Activated T-cell treated with anti-CD3 and anti-CD28 coated beads, Interleukin-2, amount 50 U/mL, for 72 hours (primary cell): ENCODE measurements around the gene KCNK15. TPM values are rescaled to one million over a fixed set of nuclear protein-coding genes. Genes with fewer than 3 reads are reported as not detected.

Experiments
- ATAC-seq, 2 donors: fragments of 150-1000 bp; cut with Tn5 transposase; replicated peaks in 1 of 2; 2 replicates each; pipeline ENCODE4 v1.10.0; 2021; ENCODE audit warnings: moderate library complexity in 2 of 2, mild to moderate bottlenecking in 1 of 2
- DNase-seq, 2 donors: peaks; one replicate each; pipeline ENCODE4 v3.0.0; 2021 to 2022; ENCODE audit warnings: mixed read lengths in 1 of 2
- H3K27ac Mint-ChIP-seq: one replicate; pipeline ENCODE4 v1.8.0; 2022; ENCODE audit warnings: mild to moderate bottlenecking, moderate library complexity, mixed read lengths
- H3K27me3 Mint-ChIP-seq: one replicate; pipeline ENCODE4 v1.8.0; 2022; ENCODE audit warnings: low read depth, mixed read lengths
- H3K36me3 Mint-ChIP-seq, 2 donors: one replicate each; pipeline ENCODE4 v1.8.0; 2022; ENCODE audit warnings: mixed read lengths in 2 of 2, mild to moderate bottlenecking in 1 of 2; ENCODE audit not compliant: insufficient read depth in 2 of 2
- H3K4me1 Mint-ChIP-seq: one replicate; pipeline ENCODE4 v1.8.0; 2022; ENCODE audit warnings: low read depth, mixed read lengths
- H3K4me3 Mint-ChIP-seq, 2 donors: one replicate each; pipeline ENCODE4 v1.8.0; 2022; ENCODE audit warnings: mild to moderate bottlenecking in 2 of 2, mixed read lengths in 2 of 2, moderate library complexity in 2 of 2
- H3K9me3 Mint-ChIP-seq, 2 donors: one replicate each; pipeline ENCODE4 v1.8.0; 2022; ENCODE audit warnings: mixed read lengths in 2 of 2
- total RNA-seq, 2 donors: library from RNA; stranded (reverse); gene quantifications; one replicate each; pipeline ENCODE4 v1.2.3, GENCODE V29; 2022

KCNK15 gene
- total RNA-seq, 2 donors from 2014 or later: 0.48 to 0.63 TPM

DNA sequence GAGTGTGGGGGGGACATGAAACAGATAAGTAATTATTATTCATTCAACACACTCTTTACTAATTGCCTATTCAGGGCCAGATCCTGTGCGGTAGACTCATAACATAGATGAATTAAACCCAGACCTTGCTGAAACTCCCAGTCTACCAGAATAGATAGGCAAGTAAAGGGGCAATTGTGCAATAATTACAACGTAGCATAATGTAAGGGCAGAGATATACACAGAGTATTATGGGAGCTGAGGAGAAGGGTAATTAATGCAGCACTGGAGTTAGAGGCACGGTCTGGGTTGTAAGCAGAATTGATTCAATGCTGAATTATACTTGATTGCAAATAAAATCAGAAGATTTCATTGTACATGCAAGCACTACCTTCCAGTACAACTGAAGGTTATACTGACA, 35.5 kb downstream of the KCNK15 start:
- Mint-ChIP-seq H3K27ac (no peak overlapping the region), H3K36me3 (no peaks in the 10 kb centered on the region), H3K4me1 (no peaks in the 10 kb centered on the region), H3K4me3 (no peak overlapping the region), H3K9me3 (no peaks in the 10 kb centered on the region), H3K27me3 (peaks cover 18% of the 10 kb centered on the region)
- DNase-seq (no peak), ATAC-seq (no peak)

DNA sequence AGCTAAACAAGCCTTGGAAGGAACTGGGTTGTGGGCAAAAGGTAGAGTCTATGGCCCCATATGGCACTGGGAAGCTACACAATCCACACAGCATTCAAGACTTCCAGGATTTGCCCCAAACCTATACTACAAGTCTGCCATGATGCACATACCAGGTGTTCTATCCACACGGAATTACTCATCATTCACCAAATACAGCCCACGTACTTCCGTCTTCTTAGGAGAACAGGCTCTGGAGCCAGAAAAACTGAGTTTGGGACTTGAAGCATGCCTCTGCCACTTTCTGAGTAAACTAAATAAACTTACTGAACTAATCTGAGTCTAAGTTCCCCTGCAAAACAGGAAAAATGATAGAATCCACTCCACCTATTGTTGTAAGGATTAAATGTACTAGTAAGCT, 36.1 kb downstream of the KCNK15 start:
- Mint-ChIP-seq H3K36me3 (no peaks in the 10 kb centered on the region), H3K4me3 (no peak overlapping the region), H3K9me3 (no peaks in the 10 kb centered on the region), H3K4me1 (no peaks in the 10 kb centered on the region), H3K27ac (no peak overlapping the region), H3K27me3 (peaks cover 25% of the 10 kb centered on the region)
- no peak for DNase-seq
- no peak for ATAC-seq

DNA sequence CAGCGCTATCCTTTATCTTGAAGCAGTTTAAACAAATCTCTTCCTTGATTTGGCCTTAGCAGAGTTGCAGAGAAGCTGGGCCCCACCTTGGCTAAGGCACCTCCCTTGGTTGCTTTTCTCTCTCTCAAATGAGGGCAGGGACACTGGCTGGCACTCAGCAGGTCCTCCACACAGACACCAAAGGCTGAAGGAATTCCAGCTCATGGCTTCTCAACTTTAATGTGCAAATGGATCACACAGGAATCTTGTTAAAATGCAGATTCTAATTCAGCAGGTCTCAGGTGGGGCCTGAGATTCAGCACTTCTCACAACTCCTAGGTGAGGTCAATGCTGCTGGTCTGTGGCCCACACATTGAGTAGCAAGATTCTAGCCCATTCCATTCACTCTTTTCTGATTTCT, 39.0 kb downstream of the KCNK15 start:
- Mint-ChIP-seq H3K27me3 (peaks cover 30% of the 10 kb centered on the region), H3K9me3 (no peaks in the 10 kb centered on the region), H3K4me3 (no peak overlapping the region), H3K4me1 (no peaks in the 10 kb centered on the region), H3K27ac (no peak overlapping the region), H3K36me3 (no peaks in the 10 kb centered on the region)
- DNase-seq: no peak
- ATAC-seq: no peak

DNA sequence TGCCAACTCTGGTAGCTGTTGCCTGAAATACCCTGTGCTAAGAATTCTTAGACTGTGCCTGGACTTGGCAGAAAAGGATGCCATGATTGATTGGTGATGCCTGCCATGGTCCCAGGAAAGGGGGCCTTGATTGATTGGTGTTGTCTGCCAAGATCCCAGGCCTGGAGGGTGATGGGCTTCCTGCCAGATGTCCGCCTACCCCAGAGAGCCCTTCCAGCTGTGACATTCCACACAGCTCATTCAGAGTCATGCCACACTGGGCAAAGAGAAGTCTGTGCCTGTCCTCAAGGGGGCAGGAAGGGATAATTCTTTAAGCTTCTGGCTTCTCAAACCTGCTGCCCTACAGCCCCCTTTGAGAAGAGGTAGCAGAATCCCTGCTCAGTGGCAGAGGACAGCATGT, 40.1 kb downstream of the KCNK15 start:
- H3K36me3 Mint-ChIP-seq: no peaks in the 10 kb centered on the region
- no peaks in the 10 kb centered on the region for H3K4me1 Mint-ChIP-seq
- no peak for DNase-seq
- ATAC-seq: no peak
- peaks cover 25% of the 10 kb centered on the region for H3K27me3 Mint-ChIP-seq
- H3K4me3 Mint-ChIP-seq: no peak overlapping the region
- no peak overlapping the region for H3K27ac Mint-ChIP-seq
- no peaks in the 10 kb centered on the region for H3K9me3 Mint-ChIP-seq

DNA sequence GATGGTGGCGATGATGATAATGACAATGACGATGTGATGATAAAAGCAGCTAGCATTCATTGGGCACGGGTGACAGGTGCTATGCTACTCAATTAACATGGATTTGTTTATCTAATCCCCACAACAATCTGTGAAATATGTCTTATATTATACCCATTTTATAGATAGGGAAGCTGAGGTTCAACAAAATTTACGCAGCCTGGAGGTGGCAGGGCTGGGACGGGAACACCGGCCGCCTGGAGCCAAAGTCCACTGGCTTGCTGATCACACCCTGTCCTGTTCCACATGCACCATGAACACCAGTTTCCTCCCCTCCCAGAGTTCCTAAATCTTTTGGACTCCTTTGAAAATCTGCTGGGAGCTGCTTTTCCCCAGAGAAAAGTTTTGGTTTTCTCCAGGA, 41.6 kb downstream of the KCNK15 start:
- no peak for ATAC-seq
- no peaks in the 10 kb centered on the region for H3K9me3 Mint-ChIP-seq
- H3K4me3 Mint-ChIP-seq: no peak overlapping the region
- H3K4me1 Mint-ChIP-seq: no peaks in the 10 kb centered on the region
- peaks cover 19% of the 10 kb centered on the region for H3K27me3 Mint-ChIP-seq
- no peak for DNase-seq
- H3K27ac Mint-ChIP-seq: no peak overlapping the region
- H3K36me3 Mint-ChIP-seq: no peaks in the 10 kb centered on the region

- H3K36me3 Mint-ChIP-seq: no peaks in the 10 kb centered on the region
- peaks cover 19% of the 10 kb centered on the region for H3K27me3 Mint-ChIP-seq
- H3K4me1 Mint-ChIP-seq: no peaks in the 10 kb centered on the region
Measured at GRCh38 chr20:44788706-44789456, 43.2 kb downstream of the KCNK15 start.

DNA sequence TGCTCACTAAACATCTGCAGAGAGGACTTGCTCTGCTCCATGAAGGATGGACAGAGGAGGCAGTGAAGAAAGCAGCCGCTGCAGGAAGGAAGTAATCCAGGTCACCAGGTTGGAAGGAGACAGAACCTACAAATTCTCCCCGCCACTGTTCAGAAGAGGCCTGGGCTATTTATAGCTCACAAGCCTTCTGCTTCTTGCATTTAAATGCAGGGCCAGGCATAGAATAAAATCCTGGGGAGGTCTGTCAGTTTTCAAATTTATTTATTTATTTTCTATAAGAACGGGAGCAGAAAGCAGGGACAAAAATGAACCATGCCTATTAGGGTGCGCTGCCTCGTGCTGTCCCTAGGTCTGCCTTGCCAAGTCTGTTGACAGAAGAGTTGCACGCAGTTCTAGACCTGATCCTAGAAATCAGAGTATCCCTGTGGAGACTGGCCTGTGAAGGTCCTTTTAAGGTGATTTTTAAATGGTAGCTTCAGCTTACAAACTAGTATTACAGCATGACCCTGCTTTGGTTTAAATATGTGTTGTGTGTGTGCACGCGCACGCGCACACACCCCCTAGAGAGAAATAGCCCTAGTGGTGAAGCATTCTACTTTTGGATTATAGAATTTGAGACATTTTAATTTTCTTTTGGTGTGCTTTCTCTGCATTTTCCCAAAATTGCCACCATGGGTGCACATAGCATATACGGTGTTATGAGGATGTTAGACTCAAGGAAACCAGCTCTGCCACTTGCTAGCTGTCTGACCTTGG, 45.2 kb downstream of the KCNK15 start:
- Mint-ChIP-seq H3K4me3 (no peak overlapping the region), H3K36me3 (no peaks in the 10 kb centered on the region), H3K9me3 (no peaks in the 10 kb centered on the region), H3K4me1 (no peaks in the 10 kb centered on the region), H3K27ac (no peak overlapping the region), H3K27me3 (peaks cover 14% of the 10 kb centered on the region)
- ATAC-seq: no peak
- no peak for DNase-seq

More at GRCh38 chr20:44788706-44789456, 43.2 kb downstream of the KCNK15 start:
- H3K27ac Mint-ChIP-seq: no peak overlapping the region
- no peak for ATAC-seq
- DNase-seq: no peak
- no peaks in the 10 kb centered on the region for H3K9me3 Mint-ChIP-seq
- H3K4me3 Mint-ChIP-seq: no peak overlapping the region

GRCh38 chr20:44792796-44793195, 47.1 kb downstream of the KCNK15 start:
- H3K4me1 Mint-ChIP-seq: no peaks in the 10 kb centered on the region
- no peaks in the 10 kb centered on the region for H3K9me3 Mint-ChIP-seq
- ATAC-seq (no peak), DNase-seq (no peak)
- no peaks in the 10 kb centered on the region for H3K36me3 Mint-ChIP-seq
- H3K27ac Mint-ChIP-seq: no peak overlapping the region
- peaks cover 7% of the 10 kb centered on the region for H3K27me3 Mint-ChIP-seq
- no peak overlapping the region for H3K4me3 Mint-ChIP-seq

DNA sequence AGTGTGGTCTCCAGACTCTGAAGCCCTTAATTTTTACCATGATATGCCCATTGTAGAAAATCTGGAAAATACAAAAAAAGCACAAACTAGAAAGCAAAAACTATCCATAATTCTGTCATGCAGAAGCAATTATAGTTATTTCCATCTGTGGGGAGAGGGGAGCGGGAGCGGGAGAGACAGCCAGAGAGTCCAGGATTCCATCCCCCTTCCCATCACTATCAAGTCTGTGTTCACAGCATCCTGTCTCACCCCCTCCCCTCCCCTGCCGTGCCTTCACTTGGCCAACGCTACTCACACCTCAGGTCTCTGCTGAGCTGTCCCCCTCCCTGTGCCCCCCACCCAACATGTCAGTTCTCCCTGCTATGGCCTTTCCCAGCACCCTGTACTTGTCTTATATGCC, 50.2 kb downstream of the KCNK15 start:
- no peak overlapping the region for H3K27ac Mint-ChIP-seq
- no peak overlapping the region for H3K4me3 Mint-ChIP-seq
- H3K9me3 Mint-ChIP-seq: no peaks in the 10 kb centered on the region
- no peak for DNase-seq
- ATAC-seq: no peak
- peaks cover 7% of the 10 kb centered on the region for H3K27me3 Mint-ChIP-seq
- no peaks in the 10 kb centered on the region for H3K36me3 Mint-ChIP-seq
- no peaks in the 10 kb centered on the region for H3K4me1 Mint-ChIP-seq

- H3K27me3 Mint-ChIP-seq: peaks cover 7% of the 10 kb centered on the region
- no peaks in the 10 kb centered on the region for H3K9me3 Mint-ChIP-seq
- no peaks in the 10 kb centered on the region for H3K36me3 Mint-ChIP-seq
- ATAC-seq (no peak), DNase-seq (no peak)
- H3K27ac Mint-ChIP-seq: no peak overlapping the region
- no peaks in the 10 kb centered on the region for H3K4me1 Mint-ChIP-seq
- no peak overlapping the region for H3K4me3 Mint-ChIP-seq
Measured at GRCh38 chr20:44796311-44796710, 50.6 kb downstream of the KCNK15 start.

DNA sequence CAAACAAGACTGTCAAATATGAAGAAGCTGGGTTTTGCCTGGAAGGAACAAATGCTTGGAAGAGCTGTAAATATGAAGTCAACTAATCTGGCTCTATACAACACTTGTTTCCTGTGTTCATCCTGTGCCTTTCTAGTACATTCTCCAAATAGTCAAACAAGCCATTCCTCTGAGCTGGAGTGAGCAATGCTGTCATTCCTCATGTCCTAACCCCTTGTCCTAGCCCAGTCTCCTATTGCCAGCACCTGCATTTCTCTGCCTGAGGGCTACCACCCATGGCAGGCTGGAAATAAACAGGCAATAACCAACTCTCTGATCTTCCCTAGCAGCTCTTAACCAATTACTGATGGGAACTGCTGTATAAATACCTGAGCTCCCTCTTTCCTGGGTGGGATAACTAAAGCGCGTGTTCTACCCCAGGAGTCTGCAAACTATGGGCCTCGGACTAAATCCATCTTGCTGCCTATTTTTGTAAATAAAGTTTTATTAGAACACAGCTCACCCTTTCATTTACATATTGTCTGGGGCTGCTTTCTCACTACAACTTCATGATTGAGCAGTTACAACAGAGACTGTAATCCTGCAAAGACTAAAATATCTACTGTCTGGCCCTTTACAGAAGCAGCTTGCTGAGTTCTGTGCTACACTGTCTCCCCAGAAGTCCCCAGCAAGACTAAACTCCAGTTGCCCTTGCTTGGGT, 51.2 kb downstream of the KCNK15 start:
- Mint-ChIP-seq H3K27ac (no peak overlapping the region), H3K27me3 (peaks cover 7% of the 10 kb centered on the region), H3K4me1 (no peaks in the 10 kb centered on the region), H3K4me3 (no peak overlapping the region), H3K9me3 (no peaks in the 10 kb centered on the region), H3K36me3 (no peaks in the 10 kb centered on the region)
- no peak for ATAC-seq
- DNase-seq: no peak

GRCh38 chr20:44799691-44800090, 54.0 kb downstream of the KCNK15 start:
- Mint-ChIP-seq H3K27me3 (peaks cover 16% of the 10 kb centered on the region), H3K4me3 (no peak overlapping the region), H3K27ac (no peak overlapping the region), H3K36me3 (no peaks in the 10 kb centered on the region), H3K4me1 (no peaks in the 10 kb centered on the region), H3K9me3 (no peaks in the 10 kb centered on the region)
- no peak for ATAC-seq
- no peak for DNase-seq

GRCh38 chr20:44800391-44801046, 54.9 kb downstream of the KCNK15 start:
- DNase-seq: no peak
- no peak overlapping the region for H3K27ac Mint-ChIP-seq
- no peak overlapping the region for H3K4me3 Mint-ChIP-seq
- no peaks in the 10 kb centered on the region for H3K4me1 Mint-ChIP-seq
- H3K9me3 Mint-ChIP-seq: no peaks in the 10 kb centered on the region
- H3K36me3 Mint-ChIP-seq: no peaks in the 10 kb centered on the region
- peaks cover 19% of the 10 kb centered on the region for H3K27me3 Mint-ChIP-seq
- ATAC-seq: no peak
